Mucosa of descending colon (tissue), 3 donors: ENCODE data around the gene EHMT1. TPM values are rescaled to one million over a fixed set of nuclear protein-coding genes. Genes with fewer than 3 reads are reported as not detected.

ENCODE experiments used
- ATAC-seq: fragments of 200-7000 bp; cut with Tn5 transposase; one replicate; pipeline ENCODE4 v1.9.1; 2020; ENCODE audit warnings: mild to moderate bottlenecking, moderate library complexity
- DNase-seq, 3 donors: peaks; one replicate each; pipeline ENCODE4 v3.0.0-alpha.2; 2020
- H3K36me3 ChIP-seq: fragments of 200-600 bp; one replicate; pipeline ENCODE4 v1.8.0; 2021; ENCODE audit warnings: low read depth, mild to moderate bottlenecking
- H3K4me1 ChIP-seq: fragments of 200-600 bp; one replicate; pipeline ENCODE4 v1.8.0; 2021; ENCODE audit warnings: low read depth, mild to moderate bottlenecking
- H3K4me3 ChIP-seq: fragments of 200-600 bp; one replicate; pipeline ENCODE4 v1.8.0; 2021; ENCODE audit warnings: mild to moderate bottlenecking
- H3K9me3 ChIP-seq: fragments of 200-600 bp; one replicate; pipeline ENCODE4 v1.8.0; 2021; ENCODE audit warnings: mild to moderate bottlenecking
- intact Hi-C, 2 donors: fragments of 100-400 bp; cut with DNase I in 1 of 2; cut with micrococcal nuclease in 1 of 2; formaldehyde crosslinking; loops; one replicate each; pipeline versions ENCODE4 v1.11.0 to v1.11.1; 2022; cut with DNase I, micrococcal nuclease
- total RNA-seq, 3 donors: library from RNA; stranded (reverse); fragmentation: NEBNext Ultra II Directional in 2 of 3; extraction: Animal tissue kit (Norgen Biotek cat#: 25700) in 2 of 3; gene quantifications; one replicate each; pipeline versions ENCODE4 v1.2.1 to v1.2.4, GENCODE V29; 2021 to 2023
- TF ChIP-seq, protein P1 (sequence below): fragments of 200-600 bp; IDR thresholded peaks from one replicate; pipeline ENCODE4 v1.8.0; 2022; ENCODE audit warnings: antibody characterized with exemption, mild to moderate bottlenecking
- donor health status: DM: no; HTN: no; CAD: no; lungs with moderate emphysema.
- donor health status: DM: no; HTN: no; CAD: no.
- donor health status: DM: no; HTN: yes; CAD: no.

EHMT1 gene
- total RNA-seq, 3 donors from 2014 or later = 78.4 to 90.8 (median 83.3) TPM

DNA sequence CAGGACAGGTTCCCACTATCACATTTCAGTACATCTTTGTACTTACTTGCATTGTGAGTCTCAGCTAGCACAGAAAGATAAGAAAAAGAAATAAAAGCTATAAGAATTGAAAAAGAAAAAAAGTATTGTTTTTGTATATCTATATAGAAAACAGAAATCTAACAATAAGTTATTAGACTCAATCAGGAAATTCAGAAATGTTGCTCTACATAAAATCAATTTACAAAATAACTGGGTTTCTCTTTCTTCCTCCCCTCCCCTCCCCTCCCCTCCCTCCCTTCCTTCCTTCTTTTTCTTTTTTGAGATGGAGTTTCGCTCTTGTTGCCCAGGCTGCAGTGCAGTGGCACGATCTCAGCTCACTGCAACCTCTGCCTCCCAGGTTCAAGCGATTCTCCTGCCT, 251.6 kb downstream of the EHMT1 start:
- intact Hi-C loops = no loop called here
- TF ChIP-seq, protein P1, sequence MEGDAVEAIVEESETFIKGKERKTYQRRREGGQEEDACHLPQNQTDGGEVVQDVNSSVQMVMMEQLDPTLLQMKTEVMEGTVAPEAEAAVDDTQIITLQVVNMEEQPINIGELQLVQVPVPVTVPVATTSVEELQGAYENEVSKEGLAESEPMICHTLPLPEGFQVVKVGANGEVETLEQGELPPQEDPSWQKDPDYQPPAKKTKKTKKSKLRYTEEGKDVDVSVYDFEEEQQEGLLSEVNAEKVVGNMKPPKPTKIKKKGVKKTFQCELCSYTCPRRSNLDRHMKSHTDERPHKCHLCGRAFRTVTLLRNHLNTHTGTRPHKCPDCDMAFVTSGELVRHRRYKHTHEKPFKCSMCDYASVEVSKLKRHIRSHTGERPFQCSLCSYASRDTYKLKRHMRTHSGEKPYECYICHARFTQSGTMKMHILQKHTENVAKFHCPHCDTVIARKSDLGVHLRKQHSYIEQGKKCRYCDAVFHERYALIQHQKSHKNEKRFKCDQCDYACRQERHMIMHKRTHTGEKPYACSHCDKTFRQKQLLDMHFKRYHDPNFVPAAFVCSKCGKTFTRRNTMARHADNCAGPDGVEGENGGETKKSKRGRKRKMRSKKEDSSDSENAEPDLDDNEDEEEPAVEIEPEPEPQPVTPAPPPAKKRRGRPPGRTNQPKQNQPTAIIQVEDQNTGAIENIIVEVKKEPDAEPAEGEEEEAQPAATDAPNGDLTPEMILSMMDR = no peak
- ATAC-seq = no peak

DNA sequence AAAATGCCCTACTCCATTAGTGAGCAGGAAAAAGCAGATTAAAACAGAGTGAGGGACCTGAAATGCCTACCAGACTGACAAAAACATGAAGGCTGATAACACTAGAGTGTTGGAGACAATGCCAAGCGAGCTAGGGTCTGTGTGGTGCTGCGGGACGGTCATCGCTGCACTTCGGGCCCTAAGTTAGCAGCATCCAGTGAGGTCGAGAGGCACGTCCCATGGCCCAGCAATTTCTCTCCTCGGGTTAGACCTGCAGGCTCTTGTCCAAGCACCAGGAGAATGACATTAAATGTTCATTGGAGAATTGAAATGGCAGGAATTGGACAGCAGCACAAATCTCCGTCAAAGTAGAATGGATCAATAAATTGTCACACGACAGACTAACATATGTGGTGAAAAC, 253.5 kb downstream of the EHMT1 start:
- Histone ChIP-seq H3K4me1 (no peaks in the 10 kb centered on the region), H3K36me3 (no peaks in the 10 kb centered on the region), H3K9me3 (no peaks in the 10 kb centered on the region), H3K4me3 (no peak overlapping the region)
- intact Hi-C loops = no loop called here
- TF ChIP-seq, protein P1 = no peak
- ATAC-seq = no peak
- DNase-seq = no peak

More for the DNA sequence above, 251.6 kb downstream of the EHMT1 start:
- H3K36me3 ChIP-seq = no peaks in the 10 kb centered on the region
- H3K9me3 ChIP-seq = no peaks in the 10 kb centered on the region
- no peak for DNase-seq
- H3K4me1 ChIP-seq = no peaks in the 10 kb centered on the region
- H3K4me3 ChIP-seq = no peak overlapping the region

DNA sequence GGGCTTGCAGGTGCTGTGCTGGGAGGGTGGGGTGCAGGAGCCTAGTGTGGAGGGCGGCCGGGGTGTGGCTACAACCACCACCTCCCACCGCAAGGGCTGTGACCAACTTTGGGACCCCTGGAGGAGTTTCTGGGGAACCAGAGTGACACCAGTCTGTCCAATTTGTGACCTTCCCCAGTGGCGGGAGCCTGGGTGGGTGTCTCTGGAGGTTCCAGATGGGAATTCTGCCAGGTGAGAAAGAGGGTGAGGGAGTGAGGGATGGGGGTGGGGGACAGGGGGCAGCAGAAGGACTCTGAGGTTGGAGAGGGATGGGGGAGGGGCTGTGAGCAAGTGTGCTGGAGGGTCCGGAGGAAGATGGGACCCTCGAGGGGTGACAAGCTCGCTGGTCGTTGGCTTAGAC, 254.6 kb downstream of the EHMT1 start:
- H3K4me3 ChIP-seq = no peak overlapping the region
- no peaks in the 10 kb centered on the region for H3K36me3 ChIP-seq
- DNase-seq (no peak), ATAC-seq (no peak)
- TF ChIP-seq, protein P1 = no peak
- no peaks in the 10 kb centered on the region for H3K9me3 ChIP-seq
- H3K4me1 ChIP-seq = peaks cover 2% of the 10 kb centered on the region
- intact Hi-C loops = no loop called here

DNA sequence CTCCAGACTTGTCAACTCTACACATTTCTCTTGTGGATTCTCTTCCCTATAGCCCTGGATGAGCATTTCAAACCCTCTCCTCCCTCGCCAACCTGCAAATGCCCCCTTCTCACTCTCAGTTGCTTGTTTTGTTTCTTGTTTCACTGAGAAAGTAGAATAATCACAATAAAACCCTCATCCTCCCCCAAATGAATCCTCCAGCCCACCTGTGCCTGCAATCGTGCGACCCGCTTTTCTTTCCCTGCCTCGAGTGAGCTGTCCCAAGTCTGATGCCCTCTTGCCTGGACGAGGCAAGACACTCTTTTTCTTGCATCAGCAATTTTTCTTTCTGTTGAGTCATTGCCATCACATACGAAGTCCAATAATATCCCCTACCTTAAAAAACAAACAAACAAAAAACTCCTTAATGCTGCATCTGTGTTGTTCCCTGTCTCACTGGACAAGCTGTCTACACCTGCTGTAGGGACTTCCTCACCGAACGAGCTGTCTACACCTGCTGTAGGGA, 255.1 kb downstream of the EHMT1 start:
- H3K4me1 ChIP-seq = peaks cover 4% of the 10 kb centered on the region
- no peaks in the 10 kb centered on the region for H3K36me3 ChIP-seq
- no peak overlapping the region for H3K4me3 ChIP-seq
- TF ChIP-seq, protein P1 = no peak
- intact Hi-C loops = no loop called here
- no peaks in the 10 kb centered on the region for H3K9me3 ChIP-seq
- DNase-seq = no peak
- ATAC-seq = no peak

DNA sequence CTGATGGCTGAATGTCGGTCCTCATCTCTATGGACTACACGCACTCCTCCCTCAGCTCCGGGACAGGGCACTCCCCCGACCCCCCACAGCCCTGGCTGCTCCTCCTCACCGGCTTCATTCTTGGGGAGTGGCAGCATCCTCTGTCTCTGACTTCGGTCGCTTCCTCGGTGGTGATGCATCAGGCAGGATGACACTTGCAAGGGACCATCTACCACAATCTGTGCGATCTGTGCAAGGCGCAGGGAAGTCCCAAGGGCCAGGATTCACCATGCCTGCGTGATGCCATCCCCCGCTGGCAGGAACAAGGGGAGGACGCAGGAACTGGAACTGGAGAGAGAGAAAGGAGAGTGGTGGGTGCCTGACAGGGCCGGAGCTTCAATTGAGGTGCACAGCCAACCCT, 256.5 kb downstream of the EHMT1 start:
- H3K36me3 ChIP-seq = no peaks in the 10 kb centered on the region
- ATAC-seq = no peak
- no peak overlapping the region for H3K4me3 ChIP-seq
- no peak for DNase-seq
- TF ChIP-seq, protein P1 = no peak
- no peaks in the 10 kb centered on the region for H3K9me3 ChIP-seq
- H3K4me1 ChIP-seq = peaks cover 4% of the 10 kb centered on the region
- intact Hi-C loops = no loop called here

DNA sequence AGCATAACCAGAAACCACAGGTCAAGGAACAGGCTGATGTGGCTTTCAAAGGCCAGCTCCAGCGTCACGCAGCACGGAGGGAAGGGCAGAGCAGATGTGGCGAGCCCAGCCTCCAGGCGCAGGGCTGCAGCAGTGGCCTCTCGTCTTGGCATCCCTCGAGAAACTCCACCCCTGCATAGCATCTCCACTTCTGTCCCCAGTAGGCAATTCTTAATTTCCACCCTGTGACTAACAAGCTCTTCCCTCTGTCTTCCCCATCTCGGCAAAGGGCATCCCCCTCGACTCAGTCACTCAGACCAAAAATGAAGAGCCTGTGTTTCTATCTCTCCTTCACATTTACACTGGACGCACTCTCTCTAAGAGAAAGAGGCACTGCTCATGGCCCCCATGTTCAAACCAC, 257.0 kb downstream of the EHMT1 start:
- intact Hi-C loops = no loop called here
- H3K9me3 ChIP-seq = no peaks in the 10 kb centered on the region
- H3K36me3 ChIP-seq = no peaks in the 10 kb centered on the region
- ATAC-seq (no peak), DNase-seq (no peak)
- peaks cover 4% of the 10 kb centered on the region for H3K4me1 ChIP-seq
- TF ChIP-seq, protein P1 = no peak
- no peak overlapping the region for H3K4me3 ChIP-seq
